HepG2 (cell line): Measurements from ENCODE around the gene PDCD2L. TPM values are rescaled to one million over a fixed set of nuclear protein-coding genes. Genes with fewer than 3 reads are reported as not detected.
A peak's percentile ranks its signal among the peaks of the same experiment; 100 is the strongest.

ENCODE experiments used
- ATAC-seq: fragments of 200-7000 bp; cut with Tn5 transposase; 3 replicates; pipeline ENCODE4 v1.9.1; 2020; ENCODE audit warnings: mild to moderate bottlenecking, moderate library complexity
- BruUV-seq: library from RNA; stranded (reverse); fragments of 400-500 nt; replicated peaks from 2 replicates; lab custom pipeline; 2021; lab: Mats Ljungman, UMichigan
- CTCF ChIA-PET: fragments of 300-600 bp; formaldehyde crosslinking; extraction: SDS; loops from one replicate; lab custom pipeline; 2021; ENCODE audit warnings: low total read pairs, inconsistent platforms, low intra/inter-chr PET ratio; lab: Yijun Ruan, JAX
- POLR2A ChIA-PET: fragments of 350-600 bp; sonication (Branson Sonifier 250); formaldehyde crosslinking; loops from one replicate; lab custom pipeline; 2020; ENCODE audit warnings: antibody characterized with exemption, inconsistent platforms; lab: Yijun Ruan, JAX
- DNase-seq: peaks from one replicate; pipeline ENCODE4 v3.0.0-alpha.2; 2015; ENCODE audit warnings: low spot score
- FAIRE-seq: peaks from 3 replicates; lab custom pipeline; 2011; peaks lifted over from hg19 to GRCh38; lab: Jason Lieb, UNC
- H2AFZ ChIP-seq: one replicate; pipeline ENCODE4 v1.6.1; 2011; ENCODE audit warnings: low read length, inconsistent platforms
- H3K27ac ChIP-seq: fragments of 300-600 bp; 3 replicates; pipeline ENCODE4 v1.8.0; 2011; ENCODE audit warnings: mixed run types, mild to moderate bottlenecking, mixed read lengths, low read length, inconsistent platforms; ENCODE audit not compliant: insufficient read depth; ENCODE audit errors: extremely low read length
- H3K27me3 ChIP-seq, 2 experiments: fragments of 200-600 bp in 1 of 2; 2 replicates in 1 of 2; 3 replicates in 1 of 2; pipeline versions ENCODE4 v1.6.0 to v1.8.0; 2011; ENCODE audit warnings: low read length in 2 of 2, mild to moderate bottlenecking in 2 of 2, moderate library complexity in 2 of 2, inconsistent platforms in 1 of 2; ENCODE audit not compliant: insufficient read depth in 2 of 2, control insufficient read depth in 1 of 2
- H3K36me3 ChIP-seq, 2 experiments: fragments of 200-600 bp in 1 of 2; replicated peaks in 1 of 2; 2 replicates in 1 of 2; 3 replicates in 1 of 2; pipeline versions ENCODE4 v1.5.1 to v1.8.0; 2011; ENCODE audit warnings: low read length in 2 of 2, inconsistent platforms in 1 of 2; ENCODE audit not compliant: insufficient read depth in 2 of 2, control insufficient read depth in 1 of 2
- H3K4me1 ChIP-seq: 2 replicates; pipeline ENCODE4 v1.5.1; 2012; ENCODE audit warnings: low read length, inconsistent platforms; ENCODE audit not compliant: insufficient read depth
- H3K4me2 ChIP-seq: 2 replicates; pipeline ENCODE4 v1.6.0; 2011; ENCODE audit warnings: low read depth, low read length, inconsistent platforms
- H3K4me3 ChIP-seq, 3 experiments: fragments of 200-600 bp in 1 of 3; sonication (generic), shearing (Covaris generic) in 1 of 3; replicated peaks in 1 of 3; 2 replicates each; pipeline ENCODE4 v1.5.1; 2011 to 2016; ENCODE audit warnings: low read length in 3 of 3, inconsistent platforms in 2 of 3, low read depth in 2 of 3, mild to moderate bottlenecking in 2 of 3, control low read depth in 1 of 3, mixed read lengths in 1 of 3; ENCODE audit not compliant: insufficient read depth in 1 of 3
- H3K79me2 ChIP-seq: one replicate; pipeline ENCODE4 v1.6.1; 2011; ENCODE audit warnings: low read length, inconsistent platforms; ENCODE audit not compliant: insufficient read depth
- H3K9ac ChIP-seq: 2 replicates; pipeline ENCODE4 v1.6.0; 2011; ENCODE audit warnings: mild to moderate bottlenecking, low read depth, low read length, inconsistent platforms; ENCODE audit not compliant: insufficient read depth
- H3K9me3 ChIP-seq: 2 replicates; pipeline ENCODE4 v1.5.1; 2012; ENCODE audit warnings: mild to moderate bottlenecking, low read length
- H4K20me1 ChIP-seq: 2 replicates; pipeline ENCODE4 v1.6.0; 2011; ENCODE audit warnings: inconsistent platforms, mild to moderate bottlenecking, low read length, moderate library complexity; ENCODE audit not compliant: insufficient read depth
- GABPA ChIP-seq, 2 experiments: IDR thresholded peaks; 2 replicates each; pipeline ENCODE4 v1.6.1; 2011 to 2016; ENCODE audit warnings: low read depth in 2 of 2, low read length in 1 of 2, missing biosample characterization in 1 of 2, missing genetic modification characterization in 1 of 2
- MXD1 ChIP-seq: sonication (generic); formaldehyde crosslinking; IDR thresholded peaks from 2 replicates; pipeline ENCODE4 v1.4.0; 2020; ENCODE audit warnings: mild to moderate bottlenecking, missing genetic modification reagents
- REST ChIP-seq, 2 experiments: IDR thresholded peaks; 2 replicates each; pipeline ENCODE4 v1.6.1; 2011 to 2012; ENCODE audit warnings: low read length in 2 of 2, borderline replicate concordance in 1 of 2, low read depth in 1 of 2, mild to moderate bottlenecking in 1 of 2, moderate library complexity in 1 of 2
- TGIF2 ChIP-seq: IDR thresholded peaks from 2 replicates; pipeline ENCODE4 v1.6.1; 2016; ENCODE audit warnings: control low read depth, missing compliant biosample characterization
- XRCC5 ChIP-seq: fragments of 200-400 bp; formaldehyde crosslinking; optimal IDR thresholded peaks from 2 replicates; pipeline ENCODE3; 2017; ENCODE audit warnings: mild to moderate bottlenecking, low read length
- ZBTB2 ChIP-seq: sonication (generic); formaldehyde crosslinking; IDR thresholded peaks from 2 replicates; pipeline ENCODE4 v1.8.0; 2022; ENCODE audit warnings: low read depth, missing genetic modification reagents
- ZMYM3 ChIP-seq: sonication (generic); formaldehyde crosslinking; IDR thresholded peaks from 2 replicates; pipeline ENCODE4 v1.5.1; 2020; ENCODE audit warnings: mild to moderate bottlenecking, missing genetic modification reagents
- ZNF3 ChIP-seq: IDR thresholded peaks from 2 replicates; pipeline ENCODE4 v1.7.0; 2017; ENCODE audit warnings: inconsistent platforms
- ZNF460 ChIP-seq: sonication (generic); formaldehyde crosslinking; IDR thresholded peaks from 2 replicates; pipeline ENCODE4 v1.5.1; 2020; ENCODE audit warnings: missing genetic modification reagents, mild to moderate bottlenecking, borderline replicate concordance
- ZNF597 ChIP-seq: sonication (generic); formaldehyde crosslinking; IDR thresholded peaks from 2 replicates; pipeline ENCODE4 v1.5.0; 2020; ENCODE audit warnings: missing genetic modification reagents
- ZNF660 ChIP-seq: sonication (generic); formaldehyde crosslinking; IDR thresholded peaks from 2 replicates; pipeline ENCODE4 v1.5.1; 2020; ENCODE audit warnings: mild to moderate bottlenecking, low read depth, missing genetic modification reagents, borderline replicate concordance
- ZNF761 ChIP-seq: sonication (generic); formaldehyde crosslinking; conservative IDR thresholded peaks from 2 replicates; pipeline ENCODE4 v1.4.0; 2020; ENCODE audit warnings: mild to moderate bottlenecking, missing genetic modification reagents
- ZNF770 ChIP-seq: sonication (generic); formaldehyde crosslinking; IDR thresholded peaks from 2 replicates; pipeline ENCODE4 v1.5.0; 2020; ENCODE audit warnings: mild to moderate bottlenecking, missing genetic modification reagents
- WGBS: methylation state at CpG from one replicate; pipeline ENCODE4 v1.1.6; 2017; ENCODE audit warnings: low lambda C conversion rate; 5-methylcytosine and 5-hydroxymethylcytosine counted together
- in situ Hi-C: cut with HindIII; loops from 2 replicates; pipeline ENCODE4 v1.10.0; 2017; ENCODE audit warnings: low pct_unique_long_range_greater_than_20kb; ENCODE audit not compliant: extremely low pct_ligation_motif_present
- intact Hi-C: fragments of 100-400 bp; cut with micrococcal nuclease; formaldehyde crosslinking; loops from one replicate; pipeline ENCODE4 v1.10.0; 2022; ENCODE audit not compliant: unreplicated experiment
- polyA plus RNA-seq, 8 experiments: library from polyadenylated mRNA; depleted of rRNA in 3 of 8; stranded (reverse) in 7 of 8; unstranded in 1 of 8; fragments of >200 nt; fragmentation: Illumina TruSeq in 4 of 8; extraction: Trizol in 4 of 8; gene quantifications; 2 replicates each; pipeline versions ENCODE4 v1.2.1 to v1.2.3, GENCODE V29; 2011 to 2016; ENCODE audit warnings: low read depth in 4 of 8, missing spikeins in 1 of 8, mixed read lengths in 1 of 8; ENCODE audit not compliant: insufficient read depth in 1 of 8
- total RNA-seq, 5 experiments: library from RNA; depleted of rRNA; stranded (reverse); fragments of >200 nt; fragmentation: Illumina TruSeq; extraction: Trizol; gene quantifications; 2 replicates each; pipeline ENCODE4 v1.2.3, GENCODE V29; 2016; ENCODE audit warnings: low read depth in 1 of 5

Gene PDCD2L
- total and polyA plus RNA-seq, 2 of the 13 experiments (the other 11 are each of a cell fraction or from before 2014, with no cell fraction given) = 29.3 to 35.2 TPM

GRCh38 chr19:34429553-34429952 lies 25.4 kb downstream of the PDCD2L start:
- POLR2A ChIA-PET = interaction anchor here (1.3 kb wide), 1 partner anchor 70 kb away, joined by 4 read pairs; no protein-coding TSS in a partner anchor
- Histone ChIP-seq H2AFZ (no peak overlapping the region), H3K4me2 (peak overlapping the region; percentile 80), H3K27ac (peak overlapping the region; percentile 73), H3K4me1 (peaks cover 41% of the 10 kb centered on the region), H3K27me3 (no peaks in the 10 kb centered on the region; a peak in 1 of 5 replicates), H3K79me2 (peaks cover 61% of the 10 kb centered on the region), H3K9me3 (no peaks in the 10 kb centered on the region), H3K4me3 (peak overlapping the region; percentile 87 to 90 (median 89)), H3K9ac (peak overlapping the region; percentile 86; the same call in 1 of the 2 replicates), H4K20me1 (peaks cover 47% of the 10 kb centered on the region), H3K36me3 (peaks cover 7 to 33% of the 10 kb centered on the region in 2 experiments)
- intact Hi-C loops = loop anchor here (2.0 kb wide), 1 partner anchor 67 kb away; no protein-coding TSS in a partner anchor
- WGBS = 14% methylated on average over 9 of the region's 9 CpGs
- CTCF ChIA-PET = no interaction called here
- BruUV-seq = no TSS peak
- DNase-seq (no peak), FAIRE-seq (no peak), ATAC-seq (no peak)
- TF ChIP-seq ZBTB2 (CRISPR knock-in tag) = no peak
- TF ChIP-seq ZMYM3 = peak; percentile 68; the same call in 1 of the 2 replicates
- TF ChIP-seq TGIF2 (CRISPR knock-in tag) = no peak
- no peak for TF ChIP-seq XRCC5
- no peak for TF ChIP-seq MXD1 (CRISPR knock-in tag)
- TF ChIP-seq REST (IDR thresholded peaks at IDR 0.05; ENCODE audit: borderline replicate concordance in 1 of 2, low read depth in 1 of 2, low read length in 2 of 2) = no peak
- peak; percentile 72; the same call in 1 of the 2 replicates for TF ChIP-seq ZNF460 (CRISPR knock-in tag)
- no peak for TF ChIP-seq ZNF597
- TF ChIP-seq ZNF770 (CRISPR knock-in tag) = peak; percentile 98
- no peak for TF ChIP-seq ZNF3 (CRISPR knock-in tag)
- no peak for TF ChIP-seq ZNF761 (CRISPR knock-in tag)
- TF ChIP-seq GABPA (IDR thresholded peaks at IDR 0.05; ENCODE audit: low read depth, low read length) = no peak
- TF ChIP-seq GABPA (CRISPR knock-in tag; IDR thresholded peaks at IDR 0.05; ENCODE audit: low read depth) = 0 out of 2 replicates have a peak, but pooled peaks have one; percentile 1
- TF ChIP-seq ZNF660 (CRISPR knock-in tag) = no peak
- in situ Hi-C loops = no loop called here
